ENCODE measurements around the gene GTPBP2.
"Not testable (repeated sequence)": the region's sequence is repeated elsewhere in the genome, so short reads cannot be mapped to it uniquely, and the experiment has no call there.

Gene GTPBP2

GRCh38 chr6:43635387-43636307 is 6.6 kb upstream of the GTPBP2 start, which contains the start of gene MAD2L1BP:
TSS of gene MAD2L1BP (plus strand) at chr6:43635840. CDS start at chr6:43635876, 36 bp downstream.
- ATAC-seq (peak; percentile 91), DNase-seq (peak; percentile 81 to 88)
- no peaks in the 10 kb centered on the region for H3K9me3 Mint-ChIP-seq
- peak within 1 kb of the TSS; percentile 89 to 96 for H3K4me3 Mint-ChIP-seq
- peak within 1 kb of the TSS; percentile 95 to 97 for H3K27ac Mint-ChIP-seq
- no peaks in the 10 kb centered on the region for H3K27me3 Mint-ChIP-seq
- peaks cover 61% of the 10 kb centered on the region for H3K4me1 Mint-ChIP-seq

GRCh38 chr6:43634702-43635303 is 5.7 kb upstream of the GTPBP2 start:
- Mint-ChIP-seq H3K4me3 (peak overlapping the region; percentile 89 to 96), H3K9me3 (no peaks in the 10 kb centered on the region), H3K4me1 (peaks cover 61% of the 10 kb centered on the region)

GRCh38 chr6:43633002-43633401 is 3.9 kb upstream of the GTPBP2 start:
- H3K4me3 Mint-ChIP-seq, H3K27ac Mint-ChIP-seq, H3K9me3 Mint-ChIP-seq, DNase-seq, ATAC-seq, H3K27me3 Mint-ChIP-seq: not testable (repeated sequence)
- peaks cover 51% of the 10 kb centered on the region for H3K4me1 Mint-ChIP-seq

More at GRCh38 chr6:43634702-43635303, 5.7 kb upstream of the GTPBP2 start:
- Mint-ChIP-seq H3K27ac (peak overlapping the region in 1 of 2 donors; percentile 57), H3K27me3 (no peaks in the 10 kb centered on the region)
- no peak for DNase-seq
- ATAC-seq: no peak

- H3K27ac Mint-ChIP-seq: peak overlapping the region in 1 of 2 donors; percentile 66
- no peak for ATAC-seq
- no peaks in the 10 kb centered on the region for H3K27me3 Mint-ChIP-seq
- H3K4me3 Mint-ChIP-seq: peak overlapping the region in 1 of 2 donors; percentile 69
- peaks cover 51% of the 10 kb centered on the region for H3K4me1 Mint-ChIP-seq
- H3K9me3 Mint-ChIP-seq: no peaks in the 10 kb centered on the region
- no peak for DNase-seq
Observed at GRCh38 chr6:43630980-43631619, 2.0 kb upstream of the GTPBP2 start.

DNA sequence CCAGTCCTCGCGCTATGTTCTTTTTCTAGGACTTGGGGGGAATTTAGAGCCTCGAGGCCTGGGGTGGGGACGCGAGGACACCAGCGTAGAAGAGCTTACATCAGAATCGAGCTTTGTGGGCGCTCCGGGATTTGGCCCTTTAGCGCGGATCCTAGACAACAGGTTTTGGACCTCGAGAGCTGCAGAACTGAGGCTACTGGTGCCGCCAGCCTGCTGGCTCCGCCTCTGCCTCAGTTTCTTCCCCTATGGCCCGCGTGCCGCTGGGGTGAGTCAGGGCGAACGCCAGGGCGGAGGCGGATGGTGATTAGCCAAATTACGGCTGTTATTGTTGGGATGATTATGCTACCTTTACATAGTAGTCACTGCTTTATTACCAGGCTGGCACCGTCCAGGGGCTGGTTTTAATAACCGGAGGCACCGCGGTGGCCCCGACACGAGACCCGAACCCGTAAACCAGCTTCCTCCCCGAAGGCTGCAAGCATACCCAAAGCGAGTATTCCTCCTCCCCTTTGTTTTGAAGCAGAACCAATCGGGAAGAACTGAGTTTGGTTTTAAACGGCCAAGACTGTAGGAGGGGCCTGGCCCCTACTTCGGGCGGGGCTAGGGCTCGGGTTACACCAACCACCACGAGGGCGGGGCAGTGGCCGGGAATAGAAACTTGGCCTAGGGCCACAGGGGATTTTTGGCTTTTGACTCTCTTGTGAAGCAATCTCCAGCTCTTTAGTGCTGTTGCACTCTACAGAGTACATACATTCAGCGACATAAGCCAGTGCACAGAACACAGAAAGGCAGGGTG is 639 bp upstream of the GTPBP2 start:
- Mint-ChIP-seq H3K27me3 (no peaks in the 10 kb centered on the region), H3K4me1 (peaks cover 46% of the 10 kb centered on the region), H3K4me3 (peak overlapping the region; percentile 97 to 100), H3K9me3 (no peaks in the 10 kb centered on the region), H3K27ac (peak overlapping the region; percentile 98 to 100)
- peak; percentile 91 to 97 for DNase-seq
- ATAC-seq: peak; percentile 78

DNA sequence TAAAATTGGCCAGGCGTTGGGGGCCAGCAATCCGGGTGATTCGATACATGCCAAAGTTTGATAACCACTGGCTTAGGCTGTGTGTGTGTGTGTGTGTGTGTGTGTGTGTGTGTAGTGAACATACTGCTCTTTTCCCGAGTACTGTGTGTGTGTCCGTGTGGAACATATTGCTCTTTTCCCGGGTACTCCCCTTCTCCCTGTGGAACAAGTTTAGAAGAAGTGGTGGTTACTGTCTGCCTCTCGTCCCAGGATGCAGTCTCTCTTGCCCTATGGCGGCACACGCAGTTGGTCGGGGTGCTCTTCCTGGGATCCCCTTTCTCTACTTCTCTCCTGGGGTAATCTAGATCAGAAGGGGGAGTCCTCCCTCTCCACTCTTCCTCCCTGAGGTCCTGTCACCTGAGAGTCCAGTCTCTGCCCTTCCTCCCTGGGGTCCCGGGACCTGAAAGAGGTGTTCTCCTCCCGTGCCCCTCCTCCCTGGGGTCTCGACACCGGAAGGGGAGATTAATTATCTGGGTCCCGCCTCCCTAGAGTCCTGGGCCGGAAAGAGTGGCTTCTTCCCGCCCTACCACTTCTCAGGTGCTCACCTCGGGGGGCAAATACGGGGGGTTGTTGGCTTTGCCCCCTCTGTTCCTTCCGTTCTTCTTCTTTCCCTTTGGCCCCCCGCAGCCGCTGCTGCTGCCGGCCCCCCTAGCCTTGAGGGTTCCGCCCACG is 516 bp downstream of the GTPBP2 start:
- Mint-ChIP-seq H3K4me1 (peaks cover 44% of the 10 kb centered on the region), H3K27me3 (no peaks in the 10 kb centered on the region), H3K9me3 (no peaks in the 10 kb centered on the region), H3K27ac (peak overlapping the region; percentile 100), H3K4me3 (peak overlapping the region; percentile 97 to 100)
- ATAC-seq (peak; percentile 60), DNase-seq (peak; percentile 66 to 78)

- H3K9me3 Mint-ChIP-seq: no peaks in the 10 kb centered on the region
- DNase-seq: peak; percentile 37 to 79
- ATAC-seq: peak; percentile 13
- peak overlapping the region; percentile 97 to 100 for H3K4me3 Mint-ChIP-seq
- H3K27me3 Mint-ChIP-seq: no peaks in the 10 kb centered on the region
- peak overlapping the region; percentile 98 to 100 for H3K27ac Mint-ChIP-seq
- peaks cover 52% of the 10 kb centered on the region for H3K4me1 Mint-ChIP-seq
Observed at GRCh38 chr6:43627008-43627825, 1.8 kb downstream of the GTPBP2 start.

DNA sequence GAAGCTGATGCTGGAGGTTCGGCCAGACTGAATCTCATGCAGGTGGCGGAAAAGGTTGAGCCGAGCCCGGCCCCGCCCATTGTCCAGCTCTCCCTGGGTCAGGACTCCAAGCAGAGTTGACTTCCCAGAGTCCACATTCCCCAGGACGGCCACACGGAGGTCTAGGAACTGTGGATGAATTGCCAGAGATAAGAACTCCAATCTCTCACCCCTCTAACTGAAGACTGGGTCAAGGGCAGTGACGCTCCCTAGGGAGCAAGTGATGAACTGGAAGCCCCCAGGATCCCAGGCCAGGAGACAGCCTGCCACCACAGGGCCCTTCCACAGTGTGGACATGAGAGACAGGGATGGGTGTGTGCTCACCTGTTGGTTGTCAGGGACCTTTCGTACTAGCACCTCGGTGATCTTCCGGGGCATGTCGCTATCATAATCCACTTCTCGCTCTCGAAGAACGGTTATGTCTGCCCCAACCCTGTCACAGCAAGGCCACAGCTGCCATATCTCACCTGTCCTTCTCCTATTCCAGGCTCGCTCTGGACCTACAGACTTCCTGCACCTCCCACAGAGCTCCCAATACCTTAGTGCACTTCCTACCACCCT is 3.6 kb downstream of the GTPBP2 start:
- DNase-seq (no peak), ATAC-seq (no peak)
- H3K27me3 Mint-ChIP-seq: no peaks in the 10 kb centered on the region
- H3K9me3 Mint-ChIP-seq: no peaks in the 10 kb centered on the region
- H3K4me3 Mint-ChIP-seq: peak overlapping the region in 1 of 2 donors; percentile 27
- peaks cover 51% of the 10 kb centered on the region for H3K4me1 Mint-ChIP-seq
- peak overlapping the region in 1 of 2 donors; percentile 100 for H3K27ac Mint-ChIP-seq

DNA sequence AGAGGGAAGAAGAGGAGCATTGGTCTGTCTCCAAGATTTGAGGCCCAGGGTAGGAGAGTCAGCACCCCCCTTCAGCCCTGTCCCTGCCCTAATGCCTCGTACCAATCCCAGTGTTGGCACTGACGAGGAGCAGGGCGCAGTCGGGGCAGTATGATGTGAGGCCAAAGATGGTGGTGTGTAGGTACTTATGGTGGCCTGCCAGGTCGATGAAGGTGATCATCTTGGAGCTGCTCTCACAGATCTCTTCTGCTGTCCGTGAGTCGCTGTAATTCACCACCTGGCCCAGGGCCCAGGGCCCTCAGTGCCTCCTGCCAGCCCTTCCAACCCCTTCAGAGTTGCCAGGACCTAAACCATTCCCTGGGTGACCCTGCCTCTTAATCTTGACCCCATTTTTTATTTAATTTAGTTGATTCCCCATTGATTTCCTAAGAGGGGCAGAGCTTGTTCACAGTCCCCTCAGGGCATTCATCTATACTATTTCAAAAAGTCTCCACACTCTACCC is 4.2 kb downstream of the GTPBP2 start:
- ATAC-seq: no peak
- H3K4me1 Mint-ChIP-seq: peaks cover 45% of the 10 kb centered on the region
- DNase-seq: no peak
- H3K27ac Mint-ChIP-seq: peak overlapping the region in 1 of 2 donors; percentile 50
- no peaks in the 10 kb centered on the region for H3K27me3 Mint-ChIP-seq
- H3K9me3 Mint-ChIP-seq: no peaks in the 10 kb centered on the region
- no peak overlapping the region for H3K4me3 Mint-ChIP-seq

GRCh38 chr6:43623880-43624785 is 4.9 kb downstream of the GTPBP2 start:
- peak overlapping the region; percentile 26 to 65 for H3K27ac Mint-ChIP-seq
- peaks cover 44% of the 10 kb centered on the region for H3K4me1 Mint-ChIP-seq
- no peak overlapping the region for H3K4me3 Mint-ChIP-seq
- H3K9me3 Mint-ChIP-seq: no peaks in the 10 kb centered on the region
- ATAC-seq (no peak), DNase-seq (no peak)
- H3K27me3 Mint-ChIP-seq: no peaks in the 10 kb centered on the region

- Mint-ChIP-seq H3K27me3 (no peaks in the 10 kb centered on the region), H3K4me1 (peaks cover 33% of the 10 kb centered on the region), H3K9me3 (no peaks in the 10 kb centered on the region), H3K27ac (peak overlapping the region; percentile 8 to 88), H3K4me3 (no peak overlapping the region)
- DNase-seq: no peak
- no peak for ATAC-seq
Observed at GRCh38 chr6:43622541-43622940, 6.5 kb downstream of the GTPBP2 start.

DNA sequence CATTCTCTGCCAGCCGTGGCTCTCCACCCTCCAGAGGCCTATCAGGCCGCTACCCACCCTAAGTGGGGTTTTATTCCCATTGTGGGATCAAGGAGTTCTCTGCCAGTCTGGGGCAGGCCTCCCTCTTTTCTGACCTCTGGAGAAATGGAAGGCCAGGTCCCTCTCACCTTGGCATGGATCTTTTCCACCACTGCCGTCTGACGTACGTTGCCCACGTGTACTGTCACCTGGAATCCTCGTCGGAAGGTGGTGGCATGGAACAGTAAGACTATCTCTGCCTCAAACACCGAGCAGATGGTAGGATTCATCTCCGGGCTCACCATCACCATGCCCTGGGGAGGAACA is 7.3 kb downstream of the GTPBP2 start:
- Mint-ChIP-seq H3K4me3 (no peak overlapping the region), H3K4me1 (peaks cover 25% of the 10 kb centered on the region), H3K9me3 (no peaks in the 10 kb centered on the region), H3K27me3 (no peaks in the 10 kb centered on the region), H3K27ac (peak overlapping the region in 1 of 2 donors; percentile 97)
- DNase-seq: no peak
- ATAC-seq: no peak

Measured in stimulated activated naive CD8-positive, alpha-beta T cell treated with anti-CD3 and anti-CD28 coated beads, Interleukin-15, amount 100 ng/mL, for 72 hours (primary cell).